ENCODE results near the gene IQSEC2.

IQSEC2 gene

GRCh38 chrX:53290441-53291041 is 9.2 kb upstream of the IQSEC2 start:
- H3K4me3 ChIP-seq (ENCODE audit: low read depth, low read length) = no peak overlapping the region
- no peak for TF ChIP-seq CTCF (IDR thresholded peaks at IDR 0.05; ENCODE audit: control insufficient read depth, extremely low read depth, insufficient read depth)
- DNase-seq (ENCODE audit: low read depth) = no peak

GRCh38 chrX:53288189-53288588 is 6.8 kb upstream of the IQSEC2 start:
- TF ChIP-seq CTCF (IDR thresholded peaks at IDR 0.05; ENCODE audit: control insufficient read depth, extremely low read depth, insufficient read depth) = no peak
- no peak for DNase-seq (ENCODE audit: low read depth)
- H3K4me3 ChIP-seq (ENCODE audit: low read depth, low read length) = no peak overlapping the region

- H3K4me3 ChIP-seq (ENCODE audit: low read depth, low read length) = no peak overlapping the region
- no peak for DNase-seq (ENCODE audit: low read depth)
- TF ChIP-seq CTCF (IDR thresholded peaks at IDR 0.05; ENCODE audit: control insufficient read depth, extremely low read depth, insufficient read depth) = no peak
Observed at GRCh38 chrX:53287493-53288138, 6.2 kb upstream of the IQSEC2 start.

- DNase-seq (ENCODE audit: low read depth) = no peak
- no peak for TF ChIP-seq CTCF (IDR thresholded peaks at IDR 0.05; ENCODE audit: control insufficient read depth, extremely low read depth, insufficient read depth)
Observed at GRCh38 chrX:53286171-53286570, 4.8 kb upstream of the IQSEC2 start.

GRCh38 chrX:53285591-53285990 is 4.2 kb upstream of the IQSEC2 start:
- DNase-seq (ENCODE audit: low read depth) = no peak
- no peak for TF ChIP-seq CTCF (IDR thresholded peaks at IDR 0.05; ENCODE audit: control insufficient read depth, extremely low read depth, insufficient read depth)

More at GRCh38 chrX:53286171-53286570, 4.8 kb upstream of the IQSEC2 start:
- H3K4me3 ChIP-seq (ENCODE audit: low read depth, low read length) = no peak overlapping the region

GRCh38 chrX:53284684-53285447 is 3.5 kb upstream of the IQSEC2 start:
- TF ChIP-seq CTCF (IDR thresholded peaks at IDR 0.05; ENCODE audit: control insufficient read depth, extremely low read depth, insufficient read depth) = peak; percentile 75
- no peak for DNase-seq (ENCODE audit: low read depth)
- no peak overlapping the region for H3K4me3 ChIP-seq (ENCODE audit: low read depth, low read length)

More at GRCh38 chrX:53285591-53285990, 4.2 kb upstream of the IQSEC2 start:
- no peak overlapping the region for H3K4me3 ChIP-seq (ENCODE audit: low read depth, low read length)
